ENCODE results near the gene DDIT3.

The DDIT3 gene

DNA sequence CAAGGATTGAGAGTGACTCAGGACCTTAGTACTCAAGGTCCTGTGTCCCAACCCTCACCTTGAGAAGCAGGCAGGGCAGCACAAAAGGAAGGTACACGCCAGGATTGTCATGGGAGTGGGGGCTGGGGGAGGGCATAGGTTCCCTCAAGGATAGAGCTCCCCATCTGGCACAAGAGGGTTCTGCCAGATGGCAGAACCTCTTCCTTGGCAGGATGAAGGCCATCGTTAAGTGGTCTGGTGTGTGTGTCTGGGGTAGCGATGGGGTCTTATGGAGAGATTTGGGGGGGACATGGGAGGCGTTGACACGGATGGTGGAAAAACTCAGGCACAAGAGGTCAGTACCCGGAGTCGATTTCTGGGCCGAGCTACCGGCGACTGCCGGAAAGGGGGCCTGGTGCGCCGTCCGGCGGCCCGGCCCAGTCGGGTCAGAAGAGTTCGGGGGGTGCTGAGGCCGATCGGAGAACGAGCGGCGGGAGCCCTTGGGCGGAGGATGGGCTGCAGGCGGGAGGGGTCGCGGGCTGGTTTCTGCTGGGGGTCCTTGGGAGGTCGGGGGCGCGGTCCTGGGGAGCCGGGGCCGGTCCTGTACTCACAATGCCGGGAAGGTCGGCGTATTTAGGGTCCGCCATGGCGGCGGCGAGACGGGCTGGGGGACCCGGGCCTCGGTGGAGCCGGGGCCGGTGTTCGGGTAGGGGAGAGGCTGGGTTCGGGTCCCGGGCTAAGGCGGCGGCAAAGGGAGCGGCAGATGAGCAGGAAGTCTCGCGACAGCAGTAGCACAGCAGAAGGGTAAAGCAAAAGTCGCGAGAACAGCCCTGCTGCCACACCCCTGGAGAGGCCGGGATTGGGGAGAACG, 26.3 kb upstream of the DDIT3 start, which contains the start of gene DCTN2:
Gene DCTN2 (minus strand): TSS at position 755 of the 850 bp plus-strand sequence. CDS start 129 bp downstream, at position 626.
- DNase-seq, result peak; percentile 95

DNA sequence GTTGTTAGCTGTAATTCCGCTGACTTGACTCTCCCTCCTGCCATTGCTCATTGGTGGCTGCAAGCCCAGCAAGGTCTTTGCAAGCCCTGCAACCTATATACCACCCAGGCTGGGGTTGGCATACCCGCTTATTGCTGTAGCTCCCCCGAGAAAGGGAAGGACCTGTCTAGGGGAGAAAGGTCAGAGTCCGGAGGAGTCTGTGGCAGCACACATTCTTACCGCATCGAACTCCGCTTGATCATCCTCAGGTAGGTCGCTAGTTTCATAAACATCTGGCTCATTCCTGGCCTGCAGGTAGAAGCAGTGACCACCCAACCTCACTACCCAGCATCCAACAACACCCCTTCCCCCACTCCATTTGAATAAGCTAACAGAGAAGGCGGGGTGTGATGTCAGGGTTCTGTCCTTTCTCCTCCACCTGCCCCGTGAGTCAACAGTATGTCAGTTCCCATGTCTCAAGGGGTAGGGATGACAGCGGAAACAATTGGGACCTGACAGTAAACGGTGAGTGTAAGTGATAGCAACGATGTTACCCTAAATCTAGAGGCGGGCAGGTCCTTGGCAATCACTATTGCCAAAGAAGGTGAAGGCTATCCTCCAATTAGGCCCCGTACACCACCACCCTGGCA, 25.6 kb upstream of the DDIT3 start:
- DNase-seq, result peak; percentile 14

DNA sequence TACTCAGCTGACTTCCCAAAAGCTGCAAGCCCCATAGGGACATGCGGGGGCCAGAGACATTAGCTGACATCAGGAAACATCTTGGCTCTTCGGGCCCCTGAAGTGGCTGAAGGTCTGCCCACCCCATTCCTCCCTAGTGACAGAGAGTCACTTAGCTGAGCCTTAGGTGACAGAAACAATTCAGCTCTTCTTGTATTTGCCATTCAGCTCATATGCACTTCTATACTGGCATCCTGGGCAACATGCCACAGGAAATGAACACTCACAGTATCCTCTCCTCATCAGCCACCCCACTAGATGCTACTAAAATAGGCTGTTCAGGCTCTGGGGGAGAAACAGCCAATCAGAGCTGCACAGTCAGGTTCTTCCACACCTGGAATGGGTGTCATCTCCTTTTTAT, 23.3 kb upstream of the DDIT3 start:
- no peak for DNase-seq

DNA sequence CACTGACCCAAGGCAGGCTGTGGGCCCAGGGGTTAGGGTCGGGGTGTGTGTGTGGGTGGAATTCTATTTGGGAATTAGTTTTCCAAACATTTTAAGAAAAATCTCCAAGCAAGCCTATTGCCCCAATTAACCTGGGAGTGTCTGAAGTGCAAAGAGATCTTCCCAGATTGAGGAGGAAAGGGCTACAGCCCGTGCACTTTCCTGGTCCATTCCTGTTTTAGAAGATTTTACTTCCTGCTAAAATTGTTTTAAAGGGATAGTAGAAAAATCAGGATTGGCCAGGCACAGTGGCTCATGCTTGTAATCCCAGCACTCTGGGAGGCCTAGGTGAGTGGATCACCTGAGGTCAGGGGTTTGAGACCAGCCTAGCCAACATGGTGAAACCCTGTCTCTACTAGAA, 21.4 kb upstream of the DDIT3 start:
- no peak for DNase-seq

DNA sequence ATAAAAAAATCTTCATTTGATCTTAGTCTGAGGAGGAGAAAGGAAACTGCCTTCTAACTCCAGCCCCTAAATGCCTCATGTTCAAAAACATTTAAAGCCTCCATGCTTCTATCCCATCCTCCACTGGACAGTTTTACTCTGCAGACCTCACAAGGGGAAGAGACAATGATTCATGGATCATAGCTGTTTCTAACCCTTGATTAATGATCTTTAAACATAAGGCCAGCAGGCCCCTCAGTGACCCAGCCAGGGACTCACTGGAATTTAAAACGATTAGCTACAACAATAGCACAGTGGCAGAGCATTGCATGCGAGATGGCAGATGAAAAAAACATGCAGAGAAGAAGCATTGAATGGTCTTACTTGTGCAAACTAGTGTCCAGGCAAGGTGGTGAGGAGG, 20.7 kb upstream of the DDIT3 start:
- DNase-seq, result no peak

DNA sequence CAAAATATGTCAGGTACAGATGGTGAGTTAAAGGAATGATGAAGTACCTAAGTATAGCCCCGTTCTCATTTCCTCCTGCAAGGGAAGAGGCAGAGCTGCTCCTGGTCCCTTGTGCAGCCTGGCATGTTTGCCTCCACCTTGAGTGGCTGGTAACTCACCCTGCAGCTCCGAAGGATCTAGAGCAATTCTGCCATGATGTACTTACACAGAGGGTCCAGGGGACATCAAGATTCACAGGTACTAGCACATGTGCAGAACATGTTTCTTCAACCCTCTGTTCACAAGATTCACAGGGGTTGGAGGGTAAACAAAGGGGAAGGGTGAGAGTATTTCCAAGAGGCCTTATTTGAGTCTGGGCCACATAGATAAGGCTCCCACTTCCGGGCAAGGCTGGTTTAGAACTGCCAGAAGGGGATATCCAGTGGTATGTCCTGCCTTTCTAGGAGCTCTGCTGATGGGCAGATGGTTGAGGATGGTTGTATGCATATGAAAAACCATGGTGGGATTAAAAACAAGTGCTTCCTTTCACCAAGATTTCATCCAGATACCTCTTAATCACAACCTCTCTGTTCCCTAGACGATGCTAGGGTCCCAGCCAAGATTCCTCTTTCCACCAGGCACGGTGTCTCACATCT, 18.9 kb upstream of the DDIT3 start:
- no peak for DNase-seq

DNA sequence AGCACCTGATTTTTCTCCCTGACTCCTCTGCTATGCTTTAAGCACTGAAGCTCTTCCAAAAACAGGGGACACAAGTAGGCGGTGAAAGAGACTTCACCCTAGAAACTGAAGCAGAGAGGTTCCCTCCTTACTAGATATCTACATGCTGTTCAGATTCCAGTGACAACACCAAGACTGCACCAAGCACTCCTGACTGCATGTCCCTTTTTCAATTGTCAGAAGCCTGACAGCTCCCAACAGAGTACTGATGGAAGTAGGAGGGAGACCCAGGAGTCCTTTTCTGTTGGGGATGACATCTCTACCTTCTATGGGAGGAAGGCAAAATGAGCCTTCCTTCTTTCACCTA, 16.3 kb upstream of the DDIT3 start:
- DNase-seq, result no peak

DNA sequence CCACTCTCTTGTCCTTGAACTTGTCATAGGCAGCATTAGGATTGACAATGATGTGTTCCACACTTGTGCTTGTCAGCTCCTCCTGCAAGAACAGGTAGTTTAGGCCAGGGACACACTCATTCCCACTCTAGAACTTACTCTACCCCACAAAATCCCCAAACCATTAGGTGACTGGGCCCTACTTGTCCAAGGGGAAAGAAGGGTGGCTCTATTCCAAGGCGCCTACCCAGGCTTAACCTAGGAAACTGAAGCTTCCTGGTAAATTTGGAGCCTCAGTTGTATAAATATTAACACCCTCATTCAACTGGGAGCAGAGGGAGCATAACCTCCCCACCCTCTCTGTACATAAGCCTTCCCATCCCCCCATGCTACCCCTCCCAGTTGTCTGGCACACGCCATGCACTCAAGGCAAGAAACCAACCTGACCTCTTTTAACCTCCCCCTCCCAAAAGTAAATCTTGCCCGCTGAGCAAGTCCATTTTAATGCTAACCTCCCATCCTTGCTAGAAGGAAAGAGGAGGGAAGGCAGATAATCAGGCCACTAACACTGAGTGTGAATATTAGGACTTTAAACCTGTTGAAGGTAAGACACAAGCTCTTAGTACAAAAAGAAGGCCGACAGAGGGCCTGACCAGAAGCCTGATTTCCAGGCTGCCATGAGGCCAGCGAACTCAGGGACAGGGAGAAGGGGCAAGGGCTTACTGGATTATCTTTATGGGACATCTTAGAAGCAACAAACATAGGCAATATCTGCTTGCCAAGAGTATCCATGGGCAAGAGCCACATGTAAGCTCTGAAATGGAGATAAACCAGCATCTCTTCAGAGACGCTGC, 15.7 kb upstream of the DDIT3 start:
- DNase-seq, result no peak

DNA sequence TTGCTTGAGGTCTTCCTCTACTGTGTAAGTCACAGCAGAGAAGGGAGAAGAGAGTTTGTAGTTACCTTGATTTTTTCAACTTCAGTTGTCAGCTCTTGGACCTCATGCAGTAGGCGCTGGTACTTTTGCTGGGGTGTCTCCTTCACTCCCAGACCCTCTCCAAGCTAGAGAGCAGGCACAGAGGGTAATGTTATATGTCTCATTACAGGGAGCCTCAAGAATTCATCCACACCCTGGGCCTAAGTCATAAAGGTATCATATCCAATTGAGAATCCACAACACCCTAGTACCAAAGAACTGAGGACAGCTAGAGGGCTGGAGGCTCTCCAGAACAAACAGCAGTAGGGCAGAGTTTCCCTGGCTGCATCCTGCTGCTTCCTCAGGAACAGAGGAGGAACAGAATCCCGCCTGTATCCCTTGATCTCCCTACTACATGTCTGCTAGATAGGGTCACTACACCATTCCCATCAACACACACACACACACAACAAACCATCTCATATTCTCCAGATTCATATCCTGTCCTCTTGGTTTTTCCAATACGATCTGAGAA, 14.8 kb upstream of the DDIT3 start:
- DNase-seq, result no peak

DNA sequence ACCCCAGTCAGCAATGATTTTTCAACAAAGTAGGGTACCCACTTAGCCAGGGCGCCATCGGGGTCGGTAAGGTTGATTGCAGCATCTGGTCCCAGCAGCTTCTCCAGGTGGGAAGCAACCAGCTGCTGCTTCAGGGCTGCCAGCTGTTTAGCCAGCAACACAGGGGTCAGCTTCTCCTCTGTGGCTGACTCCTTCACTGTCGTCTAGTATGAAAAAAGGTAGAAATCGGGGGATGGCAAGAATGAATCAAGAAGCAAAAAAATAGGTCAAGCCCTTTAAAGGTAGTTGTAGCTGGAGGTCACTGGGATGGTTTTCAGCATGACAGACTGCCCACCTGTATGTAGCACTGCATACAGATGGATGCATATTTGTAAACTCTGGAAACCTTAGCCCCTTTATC, 13.9 kb upstream of the DDIT3 start:
- DNase-seq, result no peak

DNA sequence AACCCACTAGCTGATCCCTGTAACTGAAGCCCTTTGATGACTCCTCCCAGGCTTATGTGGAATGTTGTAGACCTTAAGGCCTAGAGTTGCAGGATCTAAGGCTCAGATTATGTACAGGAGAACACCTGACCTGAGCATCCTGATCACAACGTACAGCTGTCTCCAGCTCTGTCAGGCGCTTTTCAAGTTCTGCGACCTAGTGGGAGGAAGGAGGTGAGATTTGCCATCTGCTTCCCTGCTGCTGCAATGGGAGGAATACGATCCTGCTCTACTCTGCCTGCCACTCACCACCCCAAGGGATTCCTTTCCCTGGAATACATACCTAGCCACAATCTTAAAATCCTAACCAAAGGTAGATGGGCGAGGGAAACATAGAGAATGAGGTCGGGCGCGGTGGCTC, 12.8 kb upstream of the DDIT3 start:
- DNase-seq, result no peak

DNA sequence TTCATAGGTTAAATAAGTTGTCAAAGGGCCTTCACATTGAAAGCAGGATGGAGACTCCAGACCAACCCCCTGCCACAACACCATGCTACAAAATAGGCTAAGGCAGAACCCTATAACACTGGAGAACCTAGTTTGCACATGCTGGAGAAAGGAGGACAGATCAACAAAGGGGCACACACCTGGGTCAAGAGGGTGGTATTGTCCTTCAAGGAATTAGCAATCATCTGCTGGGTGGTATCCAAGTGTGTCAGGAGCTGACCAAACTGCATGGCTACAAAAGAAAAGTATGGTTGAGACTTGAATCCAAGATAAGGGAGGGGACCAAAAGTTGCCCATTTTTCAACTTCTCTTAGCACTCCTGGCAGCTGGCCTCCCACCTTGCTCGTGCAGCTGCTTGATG, 11.5 kb upstream of the DDIT3 start:
- DNase-seq, result no peak

DNA sequence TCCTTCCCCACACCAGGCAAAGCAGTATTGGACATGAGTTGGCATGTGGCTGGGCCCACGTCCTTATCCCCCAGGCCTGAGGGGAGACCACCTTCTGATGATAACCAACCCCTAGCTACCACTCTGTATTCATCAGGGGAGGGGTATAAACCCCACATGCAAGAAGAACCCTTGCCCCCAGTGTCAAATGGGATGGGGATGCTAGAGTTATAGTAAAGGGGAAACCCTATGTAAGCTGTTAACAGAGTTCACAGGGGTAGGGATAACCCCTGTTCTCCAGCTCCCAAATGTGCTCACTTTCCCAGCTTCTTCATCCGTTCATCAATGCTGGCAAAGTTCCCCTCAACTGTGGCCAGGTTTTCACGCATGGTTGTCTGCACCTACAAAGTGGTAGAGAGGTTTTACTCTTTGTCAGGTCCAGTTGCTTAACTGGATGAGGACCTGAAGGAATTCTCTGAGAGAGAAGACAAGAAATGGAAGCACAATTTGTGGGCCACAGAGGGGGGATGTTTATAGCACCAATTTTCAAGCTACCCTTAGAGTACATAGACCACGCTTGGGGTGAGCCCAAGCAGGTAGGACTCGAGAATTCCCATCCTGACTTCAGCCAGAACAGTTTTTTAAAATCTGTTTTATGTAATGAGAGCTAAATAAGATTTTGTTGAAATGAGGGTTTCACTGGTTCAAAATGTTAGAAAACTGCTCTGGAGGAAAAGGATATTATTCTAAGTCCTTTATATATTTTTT, 10.3 kb upstream of the DDIT3 start:
- no peak for DNase-seq

DNA sequence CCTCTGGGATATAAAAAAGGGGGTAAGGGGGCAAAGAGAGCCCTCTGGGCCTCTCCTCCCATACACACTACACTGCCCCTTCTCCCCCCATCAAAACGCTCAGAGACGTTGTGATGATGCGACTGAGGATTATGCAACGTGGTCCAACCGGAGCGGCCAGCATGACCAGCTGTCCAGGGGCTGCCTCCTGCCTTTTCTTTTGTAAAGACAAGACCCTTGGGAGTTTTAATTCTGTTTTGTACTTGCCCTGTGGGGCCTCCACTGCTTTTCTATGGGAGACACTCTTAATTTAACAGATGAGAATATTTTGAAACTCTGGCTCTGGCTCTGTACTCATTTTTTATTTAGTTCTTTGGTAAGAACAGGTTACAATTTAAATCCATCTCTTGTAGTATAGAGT, 9.5 kb upstream of the DDIT3 start:
- no peak for DNase-seq

DNA sequence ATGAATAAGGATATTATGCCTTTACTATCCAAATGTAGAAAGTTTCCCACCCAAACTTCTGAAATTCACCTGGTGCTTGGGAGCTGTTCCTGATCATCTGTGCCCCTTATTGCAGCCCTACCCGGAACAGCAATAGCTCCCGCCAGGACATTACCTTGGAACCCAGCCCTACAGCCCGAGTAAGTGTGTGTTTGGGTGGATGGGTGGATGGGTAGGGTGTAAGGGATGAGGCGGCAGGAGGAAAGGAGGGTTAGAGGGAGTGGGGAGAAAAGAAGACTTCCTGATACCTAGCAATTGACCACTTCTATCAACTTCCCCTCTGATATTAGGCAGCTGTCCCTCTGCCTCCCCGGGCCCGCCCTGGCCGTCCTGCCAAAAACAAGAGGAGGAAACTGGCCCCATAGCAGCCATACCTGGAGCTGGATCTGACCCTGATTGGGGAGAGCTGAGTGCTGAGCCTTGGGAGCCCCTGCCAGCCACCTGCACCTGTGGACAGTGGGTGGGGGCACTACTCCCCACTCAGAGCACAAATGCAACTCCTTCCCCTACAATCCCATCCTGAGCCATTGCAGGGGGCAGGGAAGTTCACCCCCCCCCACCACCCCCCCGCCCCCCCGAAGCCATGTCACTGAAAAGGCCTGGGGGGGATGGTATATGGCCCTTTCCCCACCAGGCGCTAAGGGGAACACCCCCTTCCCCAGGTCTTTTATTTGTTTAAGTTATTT, 8.7 kb upstream of the DDIT3 start:
- no peak for DNase-seq

DNA sequence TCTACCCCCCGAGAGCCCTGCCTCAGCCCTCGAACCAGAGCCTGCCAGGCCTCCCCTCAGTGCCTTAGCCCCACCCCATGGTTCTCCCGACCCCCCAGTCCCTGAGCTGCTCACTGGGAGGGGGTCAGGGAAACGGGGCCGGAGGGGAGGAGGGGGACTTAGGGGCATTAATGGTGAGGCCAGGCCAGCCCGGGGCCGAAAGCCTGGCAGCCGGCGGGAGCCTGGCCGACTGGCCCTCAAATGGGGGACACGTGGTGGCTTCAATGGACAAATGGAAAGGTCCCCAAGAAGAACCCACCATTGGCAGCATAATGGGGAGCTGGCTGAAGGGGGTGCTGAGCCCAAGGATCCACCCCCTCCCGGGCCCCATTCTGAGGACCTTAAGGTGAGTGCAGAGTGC, 7.9 kb upstream of the DDIT3 start:
- DNase-seq, result no peak

DNA sequence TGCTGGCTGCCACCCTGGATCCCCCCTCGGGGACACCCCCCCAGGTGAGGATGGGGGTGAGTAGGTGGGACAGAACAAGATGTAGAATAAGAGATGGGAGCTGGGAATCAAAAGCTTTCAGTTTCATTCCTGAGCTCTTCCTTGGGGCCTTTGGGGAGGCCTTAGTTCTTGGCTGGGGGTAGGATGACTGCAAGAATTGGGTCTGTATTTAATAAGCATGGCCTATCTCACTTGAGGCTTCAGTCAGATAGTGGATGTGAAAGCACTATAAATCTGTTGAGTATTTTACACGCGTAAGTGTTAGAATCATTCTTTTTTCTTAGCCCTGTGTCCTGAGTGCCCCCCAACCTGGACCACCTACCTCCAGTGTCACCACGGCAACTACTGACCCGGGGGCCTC, 6.9 kb upstream of the DDIT3 start:
- no peak for DNase-seq

DNA sequence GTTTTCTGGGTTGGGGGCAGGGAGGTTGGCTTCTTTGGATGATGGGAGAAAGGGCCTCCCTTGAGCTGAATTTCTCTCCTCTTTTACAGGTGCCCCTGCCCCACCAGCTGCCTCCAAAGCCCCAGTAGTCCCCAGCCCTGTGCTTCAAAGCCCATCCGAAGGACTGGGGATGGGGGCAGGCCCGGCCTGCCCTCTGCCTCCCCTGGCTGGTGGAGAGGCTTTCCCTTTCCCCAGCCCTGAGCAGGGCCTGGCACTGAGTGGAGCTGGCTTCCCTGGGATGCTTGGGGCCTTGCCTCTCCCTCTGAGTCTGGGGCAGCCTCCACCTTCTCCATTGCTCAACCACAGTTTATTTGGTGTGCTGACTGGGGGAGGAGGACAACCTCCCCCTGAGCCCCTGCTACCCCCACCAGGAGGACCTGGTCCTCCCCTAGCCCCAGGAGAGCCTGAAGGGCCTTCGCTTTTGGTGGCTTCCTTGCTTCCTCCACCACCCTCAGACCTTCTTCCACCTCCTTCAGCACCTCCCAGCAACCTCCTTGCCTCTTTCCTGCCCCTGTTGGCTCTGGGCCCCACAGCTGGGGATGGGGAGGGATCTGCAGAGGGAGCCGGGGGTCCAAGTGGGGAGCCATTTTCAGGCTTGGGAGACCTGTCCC, 6.3 kb upstream of the DDIT3 start:
- no peak for DNase-seq

DNA sequence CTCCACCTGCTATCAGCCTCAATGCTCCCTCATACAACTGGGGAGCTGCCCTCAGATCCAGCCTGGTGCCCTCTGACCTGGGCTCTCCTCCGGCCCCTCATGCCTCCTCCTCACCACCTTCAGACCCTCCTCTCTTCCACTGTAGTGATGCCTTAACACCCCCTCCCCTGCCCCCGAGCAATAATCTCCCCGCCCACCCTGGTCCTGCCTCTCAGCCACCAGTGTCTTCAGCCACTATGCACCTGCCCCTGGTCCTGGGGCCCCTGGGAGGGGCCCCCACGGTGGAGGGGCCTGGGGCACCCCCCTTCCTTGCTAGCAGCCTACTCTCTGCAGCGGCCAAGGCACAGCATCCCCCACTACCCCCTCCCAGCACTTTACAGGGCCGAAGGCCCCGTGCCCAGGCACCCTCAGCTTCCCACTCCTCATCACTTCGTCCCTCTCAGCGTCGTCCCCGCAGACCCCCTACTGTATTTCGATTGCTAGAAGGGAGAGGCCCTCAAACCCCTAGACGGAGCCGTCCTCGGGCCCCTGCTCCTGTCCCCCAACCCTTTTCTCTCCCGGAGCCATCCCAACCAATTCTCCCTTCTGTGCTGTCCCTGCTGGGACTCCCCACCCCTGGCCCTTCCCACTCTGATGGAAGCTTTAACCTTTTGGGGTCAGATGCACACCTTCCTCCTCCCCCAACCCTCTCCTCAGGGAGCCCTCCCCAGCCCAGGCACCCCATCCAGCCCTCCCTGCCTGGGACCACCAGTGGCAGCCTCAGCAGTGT, 5.5 kb upstream of the DDIT3 start:
- no peak for DNase-seq

Measured in stimulated activated CD4-positive, alpha-beta T cell treated with anti-CD3 and anti-CD28 coated beads, Interleukin-4, amount 100 ng/mL, for 24 hours (primary cell).